ENCODE data around the gene ABCA10.

DNA sequence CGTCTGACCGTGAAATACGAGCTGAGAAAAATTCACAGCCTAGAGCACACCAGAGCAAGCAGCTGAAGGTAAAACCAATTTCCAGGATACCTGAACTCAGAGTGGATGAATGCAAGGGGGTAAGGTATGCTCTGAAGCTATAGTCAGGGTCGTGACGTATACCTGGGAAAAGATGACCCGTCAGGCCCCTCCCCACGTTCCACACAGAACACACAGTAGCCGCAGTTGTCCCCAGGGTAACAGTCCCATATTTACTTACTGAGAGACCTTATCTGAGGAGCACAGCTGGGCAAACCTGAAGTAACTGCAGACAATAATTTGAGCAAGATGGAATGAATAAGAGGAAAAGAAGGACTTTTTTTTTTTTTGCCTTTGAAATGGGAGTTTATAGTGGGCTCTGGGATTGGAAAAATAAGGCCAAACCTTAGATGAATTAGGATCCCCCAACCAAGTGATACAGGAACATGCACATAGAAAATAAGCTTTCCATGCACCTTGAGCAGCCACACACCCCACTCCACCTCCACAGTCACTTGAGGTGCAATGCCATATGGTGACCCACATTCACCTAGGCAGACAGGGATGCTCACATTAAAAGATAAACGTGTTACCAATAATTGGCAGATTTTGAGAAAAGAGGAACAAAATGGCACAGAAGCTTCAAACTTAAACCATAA lies 124.9 kb downstream of the ABCA10 start:
- TF ChIP-seq, protein P1, sequence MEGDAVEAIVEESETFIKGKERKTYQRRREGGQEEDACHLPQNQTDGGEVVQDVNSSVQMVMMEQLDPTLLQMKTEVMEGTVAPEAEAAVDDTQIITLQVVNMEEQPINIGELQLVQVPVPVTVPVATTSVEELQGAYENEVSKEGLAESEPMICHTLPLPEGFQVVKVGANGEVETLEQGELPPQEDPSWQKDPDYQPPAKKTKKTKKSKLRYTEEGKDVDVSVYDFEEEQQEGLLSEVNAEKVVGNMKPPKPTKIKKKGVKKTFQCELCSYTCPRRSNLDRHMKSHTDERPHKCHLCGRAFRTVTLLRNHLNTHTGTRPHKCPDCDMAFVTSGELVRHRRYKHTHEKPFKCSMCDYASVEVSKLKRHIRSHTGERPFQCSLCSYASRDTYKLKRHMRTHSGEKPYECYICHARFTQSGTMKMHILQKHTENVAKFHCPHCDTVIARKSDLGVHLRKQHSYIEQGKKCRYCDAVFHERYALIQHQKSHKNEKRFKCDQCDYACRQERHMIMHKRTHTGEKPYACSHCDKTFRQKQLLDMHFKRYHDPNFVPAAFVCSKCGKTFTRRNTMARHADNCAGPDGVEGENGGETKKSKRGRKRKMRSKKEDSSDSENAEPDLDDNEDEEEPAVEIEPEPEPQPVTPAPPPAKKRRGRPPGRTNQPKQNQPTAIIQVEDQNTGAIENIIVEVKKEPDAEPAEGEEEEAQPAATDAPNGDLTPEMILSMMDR (IDR thresholded peaks at IDR 0.05): no peak
- no peak for TF ChIP-seq EZH2 (IDR thresholded peaks at IDR 0.05; ENCODE audit: borderline replicate concordance, insufficient read depth, low read depth, low read length, poor library complexity, severe bottlenecking)
